HS-27A (cell line): ENCODE results near the gene MEI1.
A peak's percentile ranks its signal among the peaks of the same experiment; 100 is the strongest.

Experiments used
- DNase-seq: peaks from one replicate; pipeline ENCODE4 v3.0.0-alpha.2; 2012; ENCODE audit warnings: low read depth, missing footprints

The MEI1 gene

DNA sequence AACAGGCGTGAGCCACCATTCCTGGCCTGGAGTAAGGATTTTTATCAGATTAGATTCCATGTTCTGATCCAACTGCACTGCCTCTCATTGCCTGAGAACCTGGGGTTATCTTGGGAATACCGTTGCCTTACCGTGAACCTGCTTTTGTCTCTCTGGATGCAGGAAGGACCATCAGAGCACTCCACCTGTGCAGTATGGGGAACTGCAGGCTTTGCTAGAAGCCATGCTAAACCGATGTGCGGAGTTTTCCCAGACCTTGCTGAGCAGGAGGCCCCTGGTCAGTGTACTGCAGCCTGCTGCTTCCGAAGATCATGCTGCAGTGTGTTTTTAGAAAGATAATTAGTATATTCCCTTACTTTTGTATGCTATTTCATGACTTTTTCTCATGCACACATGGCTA is 43.6 kb downstream of the MEI1 start:
- DNase-seq: no peak

DNA sequence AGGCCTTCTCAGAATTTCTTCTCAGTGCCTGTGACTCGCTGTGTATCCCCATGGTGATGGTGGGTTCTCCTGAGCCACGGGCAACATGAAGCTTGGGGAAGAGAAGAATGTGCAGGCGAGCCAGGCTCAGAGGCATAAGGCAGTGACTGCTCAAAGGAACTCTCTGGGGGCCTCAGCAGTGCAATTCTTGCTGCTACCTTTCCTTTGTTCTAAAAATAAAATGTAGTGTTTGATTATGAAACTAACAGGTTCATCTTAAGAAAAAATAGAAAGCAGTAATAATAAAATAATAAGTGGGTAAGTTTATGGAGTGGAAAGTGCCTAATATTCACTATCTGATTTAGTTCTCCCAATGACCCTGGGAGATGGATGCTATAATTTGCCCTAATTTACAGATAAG is 46.7 kb downstream of the MEI1 start:
- DNase-seq: no peak

DNA sequence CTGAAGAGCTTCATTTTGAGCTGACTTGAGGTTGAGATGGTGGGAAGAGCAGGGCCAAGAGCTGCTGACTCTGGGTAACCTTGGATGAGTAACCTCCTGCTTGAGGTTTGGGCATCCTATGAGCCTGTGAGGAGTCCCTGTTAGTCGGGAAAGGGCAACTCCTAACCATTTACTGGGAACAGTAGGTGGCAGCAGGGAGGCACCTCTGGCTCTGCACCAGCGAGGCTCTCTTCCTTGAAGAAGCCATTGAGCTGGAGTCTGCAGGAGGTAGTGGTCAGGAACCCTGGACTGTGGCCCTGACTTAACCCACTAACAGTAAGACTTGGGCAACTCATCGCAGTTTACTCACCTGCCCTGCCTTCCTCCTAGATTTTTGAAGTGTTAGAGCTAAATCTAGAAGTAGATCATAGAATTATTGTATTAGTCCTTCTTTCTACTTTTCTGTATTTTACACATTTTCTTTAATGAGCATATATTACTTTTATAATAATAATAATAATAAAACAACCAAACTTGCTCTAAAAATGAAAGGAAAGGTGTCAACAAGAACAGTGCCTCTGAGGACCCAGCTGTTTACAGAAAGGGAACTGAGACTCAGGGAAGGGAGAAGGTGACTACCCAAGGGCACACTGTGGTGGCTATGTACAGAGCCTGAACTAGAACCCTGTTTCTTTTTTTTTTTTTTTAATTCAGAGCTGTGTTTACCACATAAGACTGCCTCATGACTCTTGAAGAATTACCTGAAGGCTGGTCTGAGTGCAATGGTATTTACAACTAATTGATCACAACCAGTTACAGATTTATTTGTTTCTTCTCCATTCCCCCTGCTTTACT is 47.5 kb downstream of the MEI1 start:
- peak; percentile 47 for DNase-seq

DNA sequence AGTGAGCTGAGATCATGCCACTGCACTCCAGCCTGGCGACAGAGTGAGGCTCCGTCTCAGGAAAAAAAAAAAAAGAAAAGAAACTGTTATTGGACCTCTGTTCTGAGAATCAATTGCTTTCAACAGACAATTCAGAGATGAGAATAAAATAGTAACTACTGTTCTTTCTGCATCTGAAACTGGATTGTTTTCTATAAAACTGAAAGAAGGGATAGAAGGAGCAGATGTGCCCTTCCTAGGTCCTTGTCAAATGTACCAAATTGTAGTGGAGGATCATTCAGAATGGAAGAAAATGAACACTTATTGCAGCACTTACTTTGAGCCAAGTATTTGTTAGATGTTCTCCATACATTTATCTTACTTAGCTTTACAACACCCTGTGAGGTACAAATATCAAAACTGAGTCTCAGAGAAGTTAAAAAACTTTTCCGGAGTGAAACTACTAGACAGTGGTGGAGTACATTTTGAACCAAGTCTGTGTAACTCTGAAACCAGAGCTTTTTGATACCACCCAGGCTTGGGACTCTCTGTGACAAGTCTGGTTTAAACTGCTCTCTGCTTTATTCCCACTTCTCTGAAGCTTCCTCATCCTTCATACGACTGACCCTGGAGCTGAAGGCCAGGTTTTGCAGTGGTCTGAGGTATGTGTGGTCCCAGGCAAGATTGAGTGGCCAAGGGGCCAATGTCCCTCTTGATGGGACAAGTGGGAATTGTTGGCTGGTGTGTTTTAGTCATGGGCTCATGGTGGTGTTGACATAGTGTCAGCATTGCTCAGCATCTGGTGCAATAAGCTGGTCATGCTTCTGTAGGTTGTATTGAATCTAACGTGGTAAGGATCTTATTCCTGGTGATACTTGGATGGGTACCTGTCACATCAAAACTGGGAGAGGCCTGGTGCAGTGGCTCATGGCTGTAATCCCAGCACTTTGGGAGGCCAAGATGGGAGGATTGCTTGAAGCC is 53.0 kb downstream of the MEI1 start:
- no peak for DNase-seq

DNA sequence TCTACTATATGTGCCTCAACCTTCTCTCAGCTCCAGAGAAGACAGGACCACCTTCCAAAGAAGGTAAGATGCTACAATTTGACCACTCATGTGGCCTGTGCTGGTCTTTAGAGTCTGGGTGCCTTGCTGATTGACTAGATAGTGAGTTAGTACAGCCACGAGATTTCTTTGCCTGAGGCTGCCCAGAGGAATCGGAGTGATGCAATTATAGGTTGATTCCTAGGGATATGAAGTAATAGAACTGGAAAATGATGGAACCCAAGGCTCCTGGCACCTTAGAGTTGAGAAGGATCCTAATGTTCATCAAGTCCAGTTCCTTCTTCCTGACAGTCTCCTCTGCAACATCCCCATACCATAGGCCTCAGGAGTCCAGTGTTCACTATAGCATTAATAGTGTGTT is 54.7 kb downstream of the MEI1 start:
- DNase-seq: no peak

DNA sequence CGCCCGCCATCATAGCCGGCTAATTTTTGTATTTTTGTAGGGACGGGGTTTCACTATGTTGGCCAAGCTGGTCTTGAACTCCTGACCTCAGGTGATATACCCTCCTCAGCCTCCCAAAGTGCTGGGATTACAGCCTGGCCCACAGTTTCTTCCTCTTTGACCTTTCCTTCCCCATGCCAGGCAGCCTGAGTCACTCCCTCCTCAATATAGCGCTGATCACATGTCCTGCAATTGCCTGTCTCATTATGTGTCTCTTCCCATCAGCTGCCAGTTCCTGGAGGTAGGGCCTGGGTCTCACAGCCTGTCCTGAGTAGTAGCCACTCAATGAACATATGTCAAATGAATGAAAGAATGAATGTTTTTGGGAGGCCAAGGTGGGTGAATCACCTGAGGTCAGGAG is 58.2 kb downstream of the MEI1 start:
- DNase-seq: no peak

DNA sequence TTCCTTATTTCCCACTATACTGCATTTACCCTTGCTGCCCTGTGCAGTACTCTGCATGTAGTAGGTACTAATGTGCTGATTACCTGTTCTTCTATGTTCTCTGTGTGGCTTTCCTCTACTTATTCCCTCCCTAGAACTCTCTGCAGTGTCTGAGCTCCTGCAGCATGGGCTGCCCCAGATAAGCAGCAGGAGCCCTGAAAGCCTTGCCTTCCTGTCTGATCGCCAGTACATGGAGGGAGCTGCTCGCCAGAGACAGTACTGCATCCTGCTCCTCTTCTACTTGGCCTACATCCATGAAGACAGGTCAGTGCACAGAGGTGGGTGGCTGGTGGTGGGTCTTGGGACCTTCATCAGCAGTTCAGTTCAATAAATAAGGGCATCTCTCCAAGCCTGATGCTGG is 58.9 kb downstream of the MEI1 start:
- DNase-seq: no peak

DNA sequence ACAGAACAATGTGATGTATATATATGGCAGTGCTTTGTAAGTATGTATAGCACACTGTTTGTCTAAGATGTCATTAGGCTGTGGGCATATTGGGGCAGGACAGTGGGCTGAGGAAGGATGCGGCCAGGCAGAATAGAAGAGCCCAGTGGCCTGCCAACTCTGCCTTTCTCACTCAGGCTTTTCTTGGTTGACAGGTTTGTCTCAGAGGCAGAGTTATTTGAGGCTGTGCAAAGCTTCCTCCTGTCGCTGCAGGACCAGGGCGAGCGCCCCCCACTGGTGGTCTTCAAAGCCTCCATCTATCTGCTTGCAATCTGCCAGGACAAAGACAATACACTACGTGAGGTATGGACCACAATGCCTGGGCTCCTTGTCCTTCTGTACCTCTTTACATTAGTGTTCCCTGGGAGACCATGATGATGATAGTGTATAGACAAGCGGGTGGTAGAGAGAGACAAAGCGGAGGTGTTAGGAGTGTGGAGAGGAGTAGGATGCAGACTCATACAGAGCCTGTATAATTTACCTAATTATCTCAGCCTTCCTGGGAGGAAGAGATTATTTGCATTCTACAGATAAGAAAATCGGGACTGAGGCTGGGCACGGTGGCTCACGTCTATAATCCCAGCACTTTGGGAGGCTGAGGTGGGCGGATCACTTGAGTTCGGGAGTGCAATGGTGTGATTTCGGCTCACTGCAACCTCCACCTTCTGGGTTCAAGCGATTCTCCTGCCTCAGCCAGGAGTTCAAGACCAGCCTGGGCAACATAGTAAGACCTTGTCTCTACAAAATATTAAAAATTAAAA is 63.9 kb downstream of the MEI1 start:
- DNase-seq: no peak

DNA sequence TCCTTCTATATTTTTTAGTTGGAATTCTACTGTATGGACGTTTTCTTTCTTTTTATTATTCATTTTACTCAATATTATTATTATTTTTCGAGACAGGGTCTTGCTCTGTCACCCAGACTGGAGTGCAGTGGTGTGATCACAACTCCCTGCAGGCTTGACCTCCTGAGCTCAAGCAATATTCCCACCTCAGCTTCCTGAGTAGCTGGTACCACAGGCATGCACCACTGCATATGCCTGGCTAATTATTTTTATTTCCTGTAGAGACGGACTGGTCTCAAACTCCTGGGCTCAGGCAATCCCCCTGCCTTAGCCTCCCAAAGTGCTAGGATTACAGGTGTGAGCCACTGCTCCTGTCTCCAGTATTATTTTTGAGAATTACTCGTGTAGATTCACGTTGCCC is 67.2 kb downstream of the MEI1 start:
- no peak for DNase-seq

DNA sequence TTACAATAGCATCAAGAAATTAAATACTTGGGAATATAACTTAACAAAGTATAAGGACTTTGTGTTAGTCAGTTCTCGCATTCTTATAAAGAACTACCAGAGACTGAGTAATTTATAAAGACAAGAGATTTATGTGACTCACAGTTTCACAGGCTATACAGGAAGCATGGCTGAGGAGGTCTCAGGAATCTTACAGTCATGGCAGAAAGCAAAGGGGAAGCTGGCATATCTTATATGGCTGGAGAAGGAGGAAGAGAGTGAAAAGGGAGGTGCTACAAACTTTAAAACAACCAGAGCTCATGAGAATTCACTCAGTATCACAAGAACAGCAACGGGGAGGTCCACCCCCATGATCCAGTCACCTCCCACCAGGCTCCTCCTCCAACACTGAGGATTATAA is 69.1 kb downstream of the MEI1 start:
- no peak for DNase-seq

DNA sequence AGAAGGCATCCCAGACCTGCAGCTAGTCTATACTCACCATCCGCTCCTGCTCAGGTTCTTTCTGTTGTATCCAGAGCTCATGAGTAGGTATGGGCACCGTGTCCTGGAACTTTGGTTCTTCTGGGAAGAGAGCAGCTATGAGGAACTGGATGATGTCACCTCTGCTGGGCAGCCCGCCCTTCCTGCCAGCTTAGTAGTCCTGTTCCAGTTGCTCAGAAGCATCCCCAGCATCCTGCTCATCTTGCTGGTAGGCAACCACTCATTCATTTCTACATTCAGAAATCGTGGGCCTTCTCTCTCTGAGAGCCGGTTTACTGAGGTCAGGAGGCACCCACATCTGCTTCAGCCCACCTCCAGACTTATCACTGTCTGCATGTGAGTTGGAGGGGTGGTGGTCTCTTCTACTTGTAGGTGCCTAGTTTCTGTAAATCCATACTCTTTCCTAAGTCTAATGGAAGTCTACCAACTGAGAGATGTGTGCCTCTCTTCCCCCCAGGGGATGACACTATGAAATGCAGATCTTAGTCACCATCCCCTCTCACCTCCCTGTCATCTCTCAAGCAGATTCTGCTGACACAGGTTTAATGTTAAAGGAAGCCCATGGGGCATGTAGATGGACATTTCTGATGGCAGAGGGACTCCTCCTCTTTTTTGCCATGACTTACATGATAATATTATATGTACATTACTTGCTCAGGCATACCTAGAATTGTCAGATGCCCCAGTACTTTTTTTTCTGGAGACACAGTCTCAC is 71.6 kb downstream of the MEI1 start:
- no peak for DNase-seq

DNA sequence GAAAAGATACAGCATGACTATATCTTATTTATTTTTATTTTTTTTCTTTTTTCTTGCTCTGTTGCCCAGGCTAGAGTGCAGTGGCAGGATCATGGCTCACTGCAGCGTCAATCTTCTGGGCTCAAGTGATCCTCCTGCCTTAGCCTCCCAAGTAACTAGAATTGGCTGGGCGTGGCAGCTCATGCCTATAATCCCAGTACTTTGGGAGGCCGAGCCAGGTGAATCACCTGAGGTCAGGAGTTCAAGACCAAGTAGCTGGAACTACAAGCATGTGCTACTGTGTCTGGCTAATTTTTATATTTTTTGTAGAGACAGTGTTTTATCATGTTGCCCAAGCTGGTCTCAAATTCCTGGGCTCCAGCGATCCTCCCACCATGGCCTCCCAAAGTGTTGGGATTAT is 72.9 kb downstream of the MEI1 start:
- no peak for DNase-seq

DNA sequence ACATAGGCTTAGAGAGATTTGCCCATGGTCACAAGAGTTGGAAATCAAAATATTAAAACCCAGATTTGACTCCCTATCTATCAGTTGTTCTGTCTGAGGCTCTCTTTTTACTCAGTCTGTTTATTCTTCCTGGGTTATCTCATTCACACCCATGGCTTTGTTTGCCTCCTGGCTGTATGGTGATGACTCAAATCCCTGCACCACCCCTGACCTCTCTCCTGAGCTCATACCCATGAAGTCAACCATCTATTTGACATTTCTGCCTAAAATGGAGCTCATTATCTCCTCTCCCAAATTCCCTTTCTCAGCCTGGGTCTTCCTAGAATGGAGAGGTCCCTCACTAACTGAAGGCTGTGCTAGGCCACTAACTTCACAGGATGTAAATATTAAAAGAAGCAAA is 73.3 kb downstream of the MEI1 start:
- no peak for DNase-seq

DNA sequence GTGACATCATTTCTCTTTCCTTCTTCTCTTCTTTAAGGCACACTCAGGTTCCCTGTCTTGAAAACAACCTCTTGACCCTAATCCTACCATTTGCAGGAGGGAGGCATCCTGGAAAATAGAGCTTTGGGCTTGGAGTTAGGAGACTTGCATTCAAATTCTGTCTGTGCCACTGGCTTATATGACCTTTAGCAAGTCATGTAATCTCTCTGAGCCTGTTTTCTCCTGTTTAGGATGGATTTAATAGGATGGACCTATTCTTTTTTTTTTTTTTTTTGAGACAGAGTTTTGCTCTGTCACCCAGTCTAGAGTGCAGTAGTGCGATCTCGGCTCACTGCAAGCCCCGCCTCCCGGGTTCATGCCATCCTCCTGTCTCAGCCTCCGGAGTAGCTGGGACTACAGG is 76.0 kb downstream of the MEI1 start:
- DNase-seq: no peak

DNA sequence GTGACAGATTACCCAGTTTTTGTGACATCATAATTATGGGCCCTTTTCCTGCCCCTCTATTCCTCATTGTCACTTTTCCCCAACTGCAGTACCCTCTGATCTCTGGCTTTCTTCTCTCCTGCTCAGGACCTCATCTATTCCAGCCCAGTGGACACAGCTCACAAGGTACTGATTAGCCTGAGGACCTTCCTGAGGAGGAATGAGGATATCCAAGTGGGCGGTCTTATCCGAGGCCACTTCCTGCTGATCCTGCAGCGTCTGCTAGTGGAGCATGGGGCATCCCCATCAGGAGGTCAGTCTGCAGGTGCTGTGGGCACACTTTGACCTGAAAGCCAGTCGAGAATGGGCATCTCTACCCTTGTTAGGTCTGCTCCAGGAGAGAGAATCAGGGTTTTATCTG is 76.7 kb downstream of the MEI1 start:
- no peak for DNase-seq

DNA sequence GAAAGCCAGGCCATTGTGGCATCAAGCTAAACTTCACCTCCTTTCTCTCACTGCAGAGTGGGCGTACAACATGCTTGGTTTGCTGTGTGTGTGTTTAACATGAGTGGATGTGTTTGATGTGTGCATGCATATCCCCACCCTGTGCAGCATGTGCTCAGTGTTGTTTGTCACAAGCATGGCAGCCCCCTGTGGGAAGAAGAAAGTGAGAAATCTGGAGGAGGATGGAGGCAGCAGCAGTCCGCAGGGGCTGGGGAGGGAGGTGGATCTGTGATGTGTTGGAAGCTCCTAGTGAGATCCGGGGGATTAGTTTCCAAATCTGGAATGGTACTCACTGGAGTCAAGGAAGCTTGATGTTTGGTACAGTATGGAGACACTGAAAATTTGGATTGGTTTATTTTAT is 77.1 kb downstream of the MEI1 start:
- no peak for DNase-seq

DNA sequence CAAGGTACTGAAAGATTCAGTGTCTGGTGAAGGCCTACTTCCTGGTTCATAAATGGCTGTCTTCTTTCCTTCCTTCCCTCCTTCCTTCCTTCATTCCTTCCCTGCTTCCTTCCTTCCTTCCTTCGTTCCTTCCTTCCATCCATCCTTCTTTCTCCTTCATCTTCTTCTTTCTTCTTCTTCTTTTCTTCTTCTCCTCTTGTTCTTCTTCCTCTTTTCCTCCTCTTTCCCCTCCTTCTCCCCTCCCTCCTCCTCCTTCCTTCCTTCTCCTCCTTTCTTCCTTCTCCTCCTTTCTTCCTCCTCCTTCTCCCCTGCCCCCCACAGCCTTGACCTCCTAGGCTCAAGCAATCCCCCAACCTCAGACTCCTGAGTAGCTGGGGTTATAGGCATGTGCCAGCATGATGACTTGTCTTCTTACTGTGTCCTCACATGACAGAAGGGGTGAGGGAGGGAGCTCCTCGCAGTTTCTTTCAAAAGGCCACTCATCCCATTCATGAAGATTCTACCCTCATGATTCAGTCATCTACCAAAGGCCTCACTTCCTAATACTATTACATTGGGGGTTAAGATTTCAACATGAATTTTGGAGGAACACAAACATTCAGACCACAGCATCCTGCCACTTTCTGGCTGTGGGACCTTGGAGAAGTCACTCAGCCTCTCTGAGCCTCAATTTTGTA is 78.6 kb downstream of the MEI1 start:
- no peak for DNase-seq

DNA sequence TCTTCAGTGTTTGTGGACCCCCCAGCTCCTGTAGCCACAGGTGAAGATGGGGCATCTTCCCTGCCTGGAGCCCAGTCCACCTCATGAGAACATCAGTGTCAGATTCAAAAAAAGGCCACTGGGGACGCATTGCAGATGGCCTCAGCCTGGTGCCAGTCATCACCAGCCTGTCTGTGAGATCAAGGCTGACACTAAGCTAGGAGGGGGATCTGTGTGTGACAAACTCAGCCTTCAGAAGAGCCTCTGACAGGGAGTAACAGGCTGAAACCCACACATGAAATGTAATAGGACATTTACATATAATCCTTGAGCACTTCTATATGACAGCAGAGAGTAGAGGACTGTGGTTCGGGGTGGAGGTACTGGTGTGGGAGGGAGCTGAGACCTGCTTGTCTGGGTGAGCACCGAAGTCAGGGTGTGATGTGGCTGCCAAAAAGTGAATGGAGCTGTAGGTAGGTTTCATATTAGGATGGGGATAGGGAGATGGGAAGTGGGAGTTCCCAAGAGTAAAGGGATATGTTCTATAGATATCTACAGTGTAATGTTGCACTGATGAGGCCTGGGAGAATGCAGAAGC is 80.7 kb downstream of the MEI1 start:
- DNase-seq: no peak

DNA sequence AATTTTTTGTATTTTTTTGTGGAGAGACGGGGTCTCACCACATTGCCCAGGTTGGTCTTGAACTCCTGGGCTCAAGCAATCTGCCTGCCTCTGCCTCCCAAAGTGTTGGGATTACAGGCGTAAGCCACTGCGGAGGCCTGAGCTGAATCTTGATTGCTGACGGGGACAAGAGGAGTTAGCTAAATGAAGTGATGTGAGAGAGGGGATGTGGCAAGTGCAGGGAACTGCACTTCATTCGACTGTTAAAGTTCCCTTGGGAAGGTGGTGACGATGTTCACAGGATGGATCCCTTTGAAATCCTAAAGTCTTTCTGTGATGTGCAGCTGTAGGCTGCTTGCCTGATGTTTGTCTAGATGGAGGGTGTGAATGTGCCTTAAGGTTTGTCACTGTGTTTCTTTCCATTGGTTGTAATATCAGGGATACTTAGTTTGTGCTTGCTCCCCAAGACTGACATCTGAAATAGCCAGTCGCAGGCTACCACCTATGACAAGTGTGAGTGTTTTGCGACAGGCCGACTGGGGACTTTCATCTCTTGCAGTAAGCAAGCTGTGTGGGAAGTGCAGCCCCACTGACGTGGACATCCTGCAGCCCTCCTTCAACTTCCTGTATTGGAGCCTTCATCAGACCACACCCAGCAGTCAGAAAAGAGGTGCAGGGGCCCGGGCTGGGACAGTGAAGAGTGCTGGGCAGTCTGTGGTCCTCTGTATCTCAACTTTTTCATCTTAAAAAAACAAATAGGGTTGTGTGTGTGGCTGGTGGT is 81.6 kb downstream of the MEI1 start:
- DNase-seq: no peak

DNA sequence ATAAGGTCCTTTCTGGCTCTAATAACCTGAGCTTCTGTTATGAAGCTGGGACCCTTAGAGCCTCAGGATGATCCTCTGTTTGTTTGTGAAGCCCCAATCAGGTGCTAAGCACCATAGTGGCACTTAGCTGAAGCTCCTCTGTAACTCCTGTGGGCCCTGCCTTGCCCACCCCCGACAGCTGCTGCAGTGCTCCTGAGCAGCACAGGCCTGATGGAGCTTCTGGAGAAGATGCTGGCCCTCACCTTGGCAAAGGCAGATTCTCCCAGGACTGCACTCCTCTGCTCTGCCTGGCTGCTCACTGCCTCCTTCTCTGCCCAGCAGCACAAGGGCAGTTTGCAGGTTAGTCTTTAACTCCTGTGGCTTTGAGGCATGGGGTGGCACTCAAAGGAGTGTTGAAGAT is 82.2 kb downstream of the MEI1 start:
- DNase-seq: no peak
